Stimulated activated CD8-positive, alpha-beta memory T cell treated with anti-CD3 and anti-CD28 coated beads, Interleukin-15, amount 100 ng/mL, for 48 hours (primary cell): ENCODE results near the gene MYO18A.
"Not testable (repeated sequence)": the region's sequence is repeated elsewhere in the genome, so short reads cannot be mapped to it uniquely, and the experiment has no call there.

Experiments
- DNase-seq, 2 donors: peaks; one replicate each; pipeline ENCODE4 v3.0.0-alpha.2; 2020; ENCODE audit warnings: low read depth in 2 of 2

MYO18A gene

GRCh38 chr17:29180034-29180787 is at the start of gene MYO18A:
Gene MYO18A (minus strand): TSS chr17:29180398. CDS start chr17:29166940, 13,458 bp downstream.
- DNase-seq = peak; percentile 66 to 68

GRCh38 chr17:29225396-29225795 is 45.2 kb upstream of the MYO18A start:
- DNase-seq = no peak

GRCh38 chr17:29221338-29221737 is 41.1 kb upstream of the MYO18A start:
- not testable (repeated sequence) for DNase-seq

GRCh38 chr17:29219378-29220047 is 39.3 kb upstream of the MYO18A start:
- peak; percentile 31 to 42 for DNase-seq

- no peak for DNase-seq
These were observed 36.7 kb upstream of the MYO18A start for GRCh38 chr17:29216856-29217255.

GRCh38 chr17:29216181-29216580 is 36.0 kb upstream of the MYO18A start:
- DNase-seq = no peak

- no peak for DNase-seq
These were observed 35.5 kb upstream of the MYO18A start for GRCh38 chr17:29215717-29216116.

- no peak for DNase-seq
These were observed 35.0 kb upstream of the MYO18A start for GRCh38 chr17:29215174-29215573.

- no peak for DNase-seq
These were observed 34.3 kb upstream of the MYO18A start for GRCh38 chr17:29214215-29215146.

GRCh38 chr17:29212681-29213121 is 32.5 kb upstream of the MYO18A start:
- DNase-seq = no peak

GRCh38 chr17:29212094-29212631 is 32.0 kb upstream of the MYO18A start:
- DNase-seq = no peak

GRCh38 chr17:29210879-29211278 is 30.7 kb upstream of the MYO18A start:
- no peak for DNase-seq

GRCh38 chr17:29209073-29209472 is 28.9 kb upstream of the MYO18A start:
- DNase-seq = no peak

GRCh38 chr17:29207975-29208374 is 27.8 kb upstream of the MYO18A start:
- DNase-seq = no peak

GRCh38 chr17:29205047-29205446 is 24.8 kb upstream of the MYO18A start:
- DNase-seq = no peak

- DNase-seq = not testable (repeated sequence)
These were observed 24.0 kb upstream of the MYO18A start for GRCh38 chr17:29204068-29204804.

GRCh38 chr17:29197516-29198272 is 17.5 kb upstream of the MYO18A start:
- DNase-seq = no peak

GRCh38 chr17:29196769-29197515 is 16.7 kb upstream of the MYO18A start:
- DNase-seq = no peak

GRCh38 chr17:29195465-29196081 is 15.4 kb upstream of the MYO18A start:
- DNase-seq = no peak
